Left lobe of liver (tissue), 2 donors: ENCODE results near the gene COG1. TPM values are rescaled to one million over a fixed set of nuclear protein-coding genes. Genes with fewer than 3 reads are reported as not detected.
A peak's percentile ranks its signal among the peaks of the same experiment; 100 is the strongest.

Experiments
- ATAC-seq: fragments of 200-7000 bp; cut with Tn5 transposase; one replicate; pipeline ENCODE4 v1.9.1; 2020; ENCODE audit warnings: mild to moderate bottlenecking, moderate library complexity
- DNase-seq: peaks from one replicate; pipeline ENCODE4 v3.0.0-alpha.2; 2020; ENCODE audit warnings: low spot score
- total RNA-seq: library from RNA; stranded (reverse); gene quantifications from one replicate; pipeline ENCODE4 v1.2.1, GENCODE V29; 2021
- donor health status: DM: no; HTN: no; CAD: no; lungs with moderate emphysema.
- donor health status: DM: no; HTN: yes; CAD: no.

Gene COG1
- total RNA-seq, 1 donor from 2014 or later = 20.1 TPM

- ATAC-seq (peak; percentile 55), DNase-seq (no peak)
Observed at GRCh38 chr17:73166731-73167581, 25.9 kb upstream of the COG1 start.

GRCh38 chr17:73168667-73169066, 24.2 kb upstream of the COG1 start:
- no peak for ATAC-seq
- no peak for DNase-seq

- no peak for ATAC-seq
- DNase-seq = no peak
Observed at GRCh38 chr17:73170324-73170723, 22.5 kb upstream of the COG1 start.

GRCh38 chr17:73172252-73172651, 20.6 kb upstream of the COG1 start:
- ATAC-seq (no peak), DNase-seq (no peak)

GRCh38 chr17:73174126-73174525, 18.7 kb upstream of the COG1 start:
- peak; percentile 48 for ATAC-seq
- no peak for DNase-seq

- ATAC-seq (no peak), DNase-seq (no peak)
Observed at GRCh38 chr17:73175962-73176565, 16.8 kb upstream of the COG1 start.

GRCh38 chr17:73179387-73179786, 13.5 kb upstream of the COG1 start:
- ATAC-seq = no peak
- DNase-seq = no peak

- ATAC-seq (no peak), DNase-seq (no peak)
Observed at GRCh38 chr17:73179878-73180277, 13.0 kb upstream of the COG1 start.

- DNase-seq (no peak), ATAC-seq (peak; percentile 51)
Observed at GRCh38 chr17:73182616-73183310, 10.1 kb upstream of the COG1 start.

- DNase-seq = no peak
- no peak for ATAC-seq
Observed at GRCh38 chr17:73184136-73184993, 8.5 kb upstream of the COG1 start.

GRCh38 chr17:73186283-73187050, 6.4 kb upstream of the COG1 start:
- DNase-seq = no peak

GRCh38 chr17:73187203-73187769, 5.6 kb upstream of the COG1 start:
- no peak for ATAC-seq
- DNase-seq = no peak

More at GRCh38 chr17:73186283-73187050, 6.4 kb upstream of the COG1 start:
- no peak for ATAC-seq

- DNase-seq (no peak), ATAC-seq (no peak)
Observed at GRCh38 chr17:73188011-73188410, 4.8 kb upstream of the COG1 start.

GRCh38 chr17:73189417-73190099, 3.3 kb upstream of the COG1 start:
- DNase-seq (no peak), ATAC-seq (peak; percentile 45)

- peak; percentile 74 for DNase-seq
- peak; percentile 59 for ATAC-seq
Observed at GRCh38 chr17:73191443-73192205, 1.2 kb upstream of the COG1 start.

- DNase-seq = peak; percentile 74
Observed at GRCh38 chr17:73192206-73192893, 505 bp upstream of the COG1 start.

GRCh38 chr17:73194514-73195222, 1.8 kb downstream of the COG1 start:
- DNase-seq (no peak), ATAC-seq (no peak)

More at GRCh38 chr17:73192206-73192893, 505 bp upstream of the COG1 start:
- peak; percentile 68 for ATAC-seq
